Prostate gland (tissue), 2 donors: Measurements from ENCODE around the gene FCF1. TPM values are rescaled to one million over a fixed set of nuclear protein-coding genes. Genes with fewer than 3 reads are reported as not detected.

Experiments
- DNase-seq: peaks from one replicate; pipeline ENCODE4 v3.0.0-alpha.2; 2019; ENCODE audit warnings: low spot score
- H3K27ac ChIP-seq, 2 donors: fragments of 200-600 bp; sonication (generic); 2 replicates each; pipeline ENCODE4 v1.5.1; 2017 to 2019
- H3K27me3 ChIP-seq: fragments of 200-600 bp; sonication (generic); replicated peaks from 2 replicates; pipeline ENCODE4 v1.5.1; 2019; ENCODE audit not compliant: insufficient read depth
- H3K36me3 ChIP-seq, 2 donors: fragments of 200-600 bp; sonication (generic); 1 replicate in 1 of 2; 2 replicates in 1 of 2; pipeline versions ENCODE4 v1.5.1 to v1.8.1; 2017 to 2019
- H3K4me1 ChIP-seq: fragments of 200-600 bp; sonication (generic); replicated peaks from 2 replicates; pipeline ENCODE4 v1.5.1; 2019
- H3K4me3 ChIP-seq, 2 donors: fragments of 200-600 bp; sonication (generic); 2 replicates each; pipeline ENCODE4 v1.5.1; 2017 to 2019
- H3K9me3 ChIP-seq: fragments of 200-600 bp; sonication (generic); 2 replicates; pipeline ENCODE4 v1.5.1; 2017
- CTCF ChIP-seq, 4 experiments: fragments of 200-600 bp in 2 of 4; fragments of 450-650 bp in 2 of 4; sonication (generic) in 2 of 4; IDR thresholded peaks; 1 replicate in 3 of 4; 2 replicates in 1 of 4; pipeline ENCODE4 v1.5.1; 2016 to 2019; ENCODE audit warnings: antibody characterized with exemption in 4 of 4, mild to moderate bottlenecking in 2 of 4, moderate library complexity in 2 of 4
- POLR2A ChIP-seq: fragments of 450-650 bp; IDR thresholded peaks from one replicate; pipeline ENCODE4 v1.6.1; 2016; ENCODE audit warnings: antibody characterized with exemption, mild to moderate bottlenecking
- POLR2AphosphoS5 ChIP-seq: sonication (generic); formaldehyde crosslinking; IDR thresholded peaks from one replicate; pipeline ENCODE4 v1.6.1; 2017; ENCODE audit warnings: antibody characterized with exemption
- WGBS: methylation state at CpG from one replicate; pipeline ENCODE4 v1.1.5; 2018; 5-methylcytosine and 5-hydroxymethylcytosine counted together
- intact Hi-C: fragments of 100-400 bp; cut with DNase I; formaldehyde crosslinking; loops from one replicate; pipeline ENCODE4 v1.14.2; 2022
- total RNA-seq, 2 donors: library from RNA; depleted of rRNA; stranded (reverse); fragments of >200 nt; gene quantifications; one replicate each; pipeline ENCODE4 v1.1.0, GENCODE V29; 2016

Gene FCF1
- total RNA-seq, 2 donors from 2014 or later: 24.2 to 26.0 TPM

GRCh38 chr14:74675219-74675618, 37.7 kb upstream of the FCF1 start:
- peak overlapping the region in 1 of 2 donors; percentile 11 for H3K27ac ChIP-seq
- TF ChIP-seq POLR2AphosphoS5: no peak
- TF ChIP-seq POLR2A: no peak
- TF ChIP-seq CTCF (IDR thresholded peaks at IDR 0.05): no peak
- no peaks in the 10 kb centered on the region for H3K9me3 ChIP-seq
- peaks cover 2 to 5% of the 10 kb centered on the region in 2 donors for H3K36me3 ChIP-seq
- intact Hi-C loops: no loop called here
- H3K4me3 ChIP-seq: no peak overlapping the region
- no peak for DNase-seq
- no peaks in the 10 kb centered on the region for H3K4me1 ChIP-seq
- no peaks in the 10 kb centered on the region for H3K27me3 ChIP-seq

DNA sequence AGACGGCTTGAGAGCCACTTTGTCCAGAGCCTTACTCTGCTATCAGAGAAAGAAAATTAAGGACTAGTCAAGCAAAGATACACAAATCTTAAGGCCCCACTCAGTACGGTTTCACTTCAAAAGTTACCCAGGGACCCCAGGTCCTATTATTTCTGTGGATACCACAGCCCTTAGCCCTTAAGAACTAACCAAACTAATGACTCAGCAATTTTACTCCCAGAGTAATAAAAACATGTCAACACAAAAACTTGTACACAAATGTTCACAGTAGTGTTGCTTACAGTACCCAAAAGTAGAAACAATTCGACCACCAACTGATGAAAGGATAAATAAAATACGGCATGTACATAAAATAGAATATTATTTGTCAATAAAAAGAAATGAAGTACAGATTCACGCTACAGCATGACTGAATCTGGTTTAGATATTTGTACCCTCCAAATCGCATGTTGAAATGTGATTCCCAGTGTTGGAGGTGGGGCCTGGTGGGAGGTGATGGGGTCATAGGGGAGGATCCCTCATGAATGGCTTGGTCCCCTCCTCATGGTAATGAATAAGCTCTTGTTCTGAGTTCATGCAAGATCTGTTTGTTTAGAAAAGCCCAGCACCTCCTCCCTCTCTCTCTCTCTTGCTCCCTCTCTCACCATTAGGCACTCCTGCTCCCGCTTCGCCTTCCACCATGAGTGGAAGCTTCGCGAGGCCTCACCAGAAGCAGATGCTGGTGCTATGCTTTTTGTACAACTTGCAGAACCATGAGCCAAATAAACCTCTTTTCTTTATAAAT, 30.6 kb upstream of the FCF1 start:
- H3K4me3 ChIP-seq: no peak overlapping the region
- DNase-seq: no peak
- TF ChIP-seq POLR2AphosphoS5 (no peak), POLR2A (no peak), CTCF (IDR thresholded peaks at IDR 0.05) (no peak)
- no peaks in the 10 kb centered on the region for H3K27me3 ChIP-seq
- H3K36me3 ChIP-seq: peaks cover 0 to 9% of the 10 kb centered on the region in 2 donors
- no peaks in the 10 kb centered on the region for H3K9me3 ChIP-seq
- WGBS: 85% methylated on average over 10 of the region's 10 CpGs
- intact Hi-C loops: no loop called here
- no peak overlapping the region for H3K27ac ChIP-seq
- no peaks in the 10 kb centered on the region for H3K4me1 ChIP-seq

GRCh38 chr14:74683406-74683805, 29.5 kb upstream of the FCF1 start:
- no peaks in the 10 kb centered on the region for H3K27me3 ChIP-seq
- 62% methylated on average over 3 of the region's 3 CpGs for WGBS
- no peak for DNase-seq
- intact Hi-C loops: no loop called here
- no peak for TF ChIP-seq POLR2A
- no peak for TF ChIP-seq CTCF (IDR thresholded peaks at IDR 0.05)
- TF ChIP-seq POLR2AphosphoS5: no peak
- H3K4me1 ChIP-seq: no peaks in the 10 kb centered on the region
- H3K9me3 ChIP-seq: no peaks in the 10 kb centered on the region
- no peak overlapping the region for H3K4me3 ChIP-seq
- peaks cover 0 to 9% of the 10 kb centered on the region in 2 donors for H3K36me3 ChIP-seq
- H3K27ac ChIP-seq: no peak overlapping the region

GRCh38 chr14:74684434-74684833, 28.5 kb upstream of the FCF1 start:
- Histone ChIP-seq H3K27ac (no peak overlapping the region), H3K27me3 (no peaks in the 10 kb centered on the region), H3K4me3 (no peak overlapping the region), H3K4me1 (no peaks in the 10 kb centered on the region), H3K9me3 (no peaks in the 10 kb centered on the region), H3K36me3 (peaks cover 0 to 9% of the 10 kb centered on the region in 2 donors)
- DNase-seq: no peak
- intact Hi-C loops: no loop called here
- no peak for TF ChIP-seq POLR2A
- TF ChIP-seq CTCF (IDR thresholded peaks at IDR 0.05): no peak
- TF ChIP-seq POLR2AphosphoS5: no peak
- 85% methylated on average over 12 of the region's 12 CpGs for WGBS

GRCh38 chr14:74685056-74685455, 27.9 kb upstream of the FCF1 start:
- no peak for DNase-seq
- intact Hi-C loops: no loop called here
- no peak overlapping the region for H3K27ac ChIP-seq
- 81% methylated on average over 2 of the region's 2 CpGs for WGBS
- H3K36me3 ChIP-seq: peaks cover 0 to 9% of the 10 kb centered on the region in 2 donors
- no peak overlapping the region for H3K4me3 ChIP-seq
- no peaks in the 10 kb centered on the region for H3K9me3 ChIP-seq
- H3K4me1 ChIP-seq: no peaks in the 10 kb centered on the region
- TF ChIP-seq CTCF (IDR thresholded peaks at IDR 0.05) (no peak), POLR2AphosphoS5 (no peak), POLR2A (no peak)
- H3K27me3 ChIP-seq: no peaks in the 10 kb centered on the region
